Activated naive CD8-positive, alpha-beta T cell treated with anti-CD3 and anti-CD28 coated beads, Interleukin-2, amount 10 ng/mL, durations not matched to agents 7 days and 5 days (primary cell): Measurements from ENCODE around the gene DMTF1. TPM values are rescaled to one million over a fixed set of nuclear protein-coding genes. Genes with fewer than 3 reads are reported as not detected.
"Not testable (repeated sequence)": the region's sequence is repeated elsewhere in the genome, so short reads cannot be mapped to it uniquely, and the experiment has no call there.

ENCODE experiments used
- ATAC-seq: fragments of 150-1000 bp; cut with Tn5 transposase; one replicate; pipeline ENCODE4 v1.10.0; 2021; ENCODE audit warnings: low read depth, moderate library complexity
- POLR2A ChIA-PET: fragments of 350-600 bp; sonication (Branson Sonifier 250); formaldehyde crosslinking; loops from one replicate; lab custom pipeline; 2021; ENCODE audit warnings: antibody characterized with exemption; lab: Charles Lee
- DNase-seq: peaks from one replicate; pipeline ENCODE4 v3.0.0; 2021
- H3K27ac Mint-ChIP-seq: one replicate; pipeline ENCODE4 v1.8.0; 2022; ENCODE audit warnings: mild to moderate bottlenecking, mixed read lengths
- H3K27me3 Mint-ChIP-seq: one replicate; pipeline ENCODE4 v1.8.0; 2022; ENCODE audit warnings: mild to moderate bottlenecking, moderate library complexity, mixed read lengths
- H3K36me3 Mint-ChIP-seq: one replicate; pipeline ENCODE4 v1.8.0; 2021; ENCODE audit warnings: mild to moderate bottlenecking, mixed read lengths
- H3K4me1 Mint-ChIP-seq: one replicate; pipeline ENCODE4 v1.8.0; 2021; ENCODE audit warnings: mixed read lengths
- H3K4me3 Mint-ChIP-seq: one replicate; pipeline ENCODE4 v1.8.0; 2022; ENCODE audit warnings: mild to moderate bottlenecking, moderate library complexity, mixed read lengths
- H3K9me3 Mint-ChIP-seq: one replicate; pipeline ENCODE4 v1.8.0; 2021; ENCODE audit warnings: mixed read lengths
- total RNA-seq, 2 experiments: library from RNA; stranded (reverse); gene quantifications; one replicate each; pipeline ENCODE4 v1.2.3, GENCODE V29; 2021

DMTF1 gene
- total RNA-seq, 2 experiments from 2014 or later = 131 to 137 TPM

DNA sequence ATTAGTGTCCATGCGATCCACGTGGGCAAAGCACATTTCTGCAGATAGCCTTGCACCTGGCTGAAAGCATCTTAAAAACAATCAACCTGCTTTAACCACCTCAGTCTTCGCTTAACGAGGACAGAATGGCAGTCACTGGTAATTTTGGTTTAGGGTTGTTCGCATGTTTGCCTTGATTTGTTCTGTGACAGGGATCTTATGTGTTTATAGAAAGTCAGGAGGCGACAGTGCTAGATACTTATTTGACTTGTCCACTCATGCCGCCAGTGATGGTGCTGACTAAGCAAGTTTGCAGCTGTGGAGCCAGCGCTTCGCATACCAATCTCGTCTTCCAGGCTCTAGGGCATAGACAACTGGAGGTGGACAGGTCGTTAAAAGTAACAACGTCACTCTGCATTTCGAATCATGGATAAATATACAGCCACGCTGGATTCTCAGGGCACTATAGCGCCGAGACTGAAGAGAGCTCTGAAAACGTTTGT, 68.5 kb downstream of the DMTF1 start:
- Mint-ChIP-seq H3K9me3 (no peaks in the 10 kb centered on the region), H3K27ac (peak overlapping the region; percentile 99), H3K36me3 (peaks cover 6% of the 10 kb centered on the region), H3K4me1 (peaks cover 21% of the 10 kb centered on the region), H3K4me3 (peak overlapping the region; percentile 98), H3K27me3 (peaks cover 6% of the 10 kb centered on the region)
- POLR2A ChIA-PET = interaction anchor here (0.6 to 6.5 kb wide), 9 partner anchors 9 to 124 kb away, joined by 3 to 119 read pairs (median 5); partner anchors contain the start of genes CROT and DMTF1
- ATAC-seq (no peak), DNase-seq (no peak)

DNA sequence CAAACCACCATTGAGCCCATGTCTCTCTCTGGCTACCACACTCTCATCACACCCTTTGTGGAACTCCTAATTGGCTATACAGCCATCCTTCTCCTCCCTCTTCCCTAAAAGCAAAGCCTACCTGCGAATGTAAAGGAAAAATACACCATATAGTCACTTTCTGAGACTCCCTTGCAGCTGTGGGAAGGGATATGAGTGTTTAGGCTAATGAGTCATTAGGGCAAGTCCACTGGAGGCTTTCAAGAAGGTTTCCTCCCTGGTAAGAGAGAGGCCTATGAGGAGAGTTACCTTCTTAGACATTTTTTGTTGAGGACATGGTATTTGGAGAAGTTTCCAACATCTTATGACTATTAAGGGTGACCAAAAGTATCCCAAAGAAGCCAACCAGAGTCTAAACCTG, 71.4 kb downstream of the DMTF1 start:
- peaks cover 9% of the 10 kb centered on the region for H3K27me3 Mint-ChIP-seq
- H3K4me3 Mint-ChIP-seq = no peak overlapping the region
- POLR2A ChIA-PET = no interaction called here
- H3K4me1 Mint-ChIP-seq = peaks cover 16% of the 10 kb centered on the region
- H3K27ac Mint-ChIP-seq = no peak overlapping the region
- no peak for DNase-seq
- no peaks in the 10 kb centered on the region for H3K9me3 Mint-ChIP-seq
- ATAC-seq = no peak
- H3K36me3 Mint-ChIP-seq = peaks cover 5% of the 10 kb centered on the region

DNA sequence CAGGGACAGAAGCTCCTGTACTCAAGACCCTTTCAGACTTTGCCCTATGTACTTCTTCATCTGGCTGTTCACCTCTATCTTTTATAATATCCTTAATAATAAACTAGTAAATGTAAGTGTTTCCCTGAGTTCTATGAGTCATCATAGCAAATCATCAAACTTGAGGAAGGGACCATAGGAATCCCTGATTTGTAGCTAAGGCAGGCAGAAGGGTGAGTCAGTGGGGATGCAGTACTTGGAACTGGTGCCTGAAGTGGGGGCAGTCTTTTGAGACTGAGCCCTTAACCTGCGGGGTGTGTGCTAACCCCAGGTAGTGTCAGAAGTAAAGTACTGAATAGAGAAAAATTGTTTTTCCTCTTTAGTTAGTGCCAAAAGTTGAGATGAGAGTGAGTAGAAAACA, 73.4 kb downstream of the DMTF1 start:
- Mint-ChIP-seq H3K9me3 (no peaks in the 10 kb centered on the region), H3K27ac (no peak overlapping the region), H3K4me3 (no peak overlapping the region), H3K36me3 (peaks cover 3% of the 10 kb centered on the region), H3K27me3 (peaks cover 7% of the 10 kb centered on the region), H3K4me1 (peaks cover 16% of the 10 kb centered on the region)
- POLR2A ChIA-PET = interaction anchor here (1.7 kb wide), 1 partner anchor 73 kb away, joined by 5 read pairs; the partner anchor contains the start of gene DMTF1
- no peak for DNase-seq
- ATAC-seq = no peak

DNA sequence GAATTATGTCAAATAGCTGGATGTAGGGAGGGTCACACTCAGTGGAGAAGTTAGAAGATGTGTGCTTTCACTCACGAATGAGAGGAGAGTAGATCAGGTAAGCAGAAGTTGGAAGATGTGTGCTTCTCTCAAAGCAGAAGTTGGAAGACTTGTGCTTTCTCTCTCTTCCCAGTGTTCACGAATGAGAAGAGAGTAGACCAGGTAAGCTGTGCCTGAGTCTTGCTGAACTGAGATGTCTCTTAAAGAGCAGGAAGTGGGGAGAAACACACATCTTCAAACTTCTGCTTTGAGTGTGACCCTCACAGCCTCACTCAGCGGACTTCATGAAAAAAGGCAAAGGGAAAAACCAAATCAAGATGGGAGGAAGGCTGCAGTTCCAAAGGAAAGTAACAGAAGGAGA, 74.2 kb downstream of the DMTF1 start:
- Mint-ChIP-seq H3K36me3 (peaks cover 3% of the 10 kb centered on the region), H3K9me3 (no peaks in the 10 kb centered on the region), H3K4me3 (no peak overlapping the region), H3K27ac (no peak overlapping the region), H3K4me1 (peaks cover 11% of the 10 kb centered on the region), H3K27me3 (peaks cover 2% of the 10 kb centered on the region)
- POLR2A ChIA-PET = interaction anchor here (1.7 kb wide), 1 partner anchor 74 kb away, joined by 5 read pairs; the partner anchor contains the start of gene DMTF1
- DNase-seq (no peak), ATAC-seq (no peak)

DNA sequence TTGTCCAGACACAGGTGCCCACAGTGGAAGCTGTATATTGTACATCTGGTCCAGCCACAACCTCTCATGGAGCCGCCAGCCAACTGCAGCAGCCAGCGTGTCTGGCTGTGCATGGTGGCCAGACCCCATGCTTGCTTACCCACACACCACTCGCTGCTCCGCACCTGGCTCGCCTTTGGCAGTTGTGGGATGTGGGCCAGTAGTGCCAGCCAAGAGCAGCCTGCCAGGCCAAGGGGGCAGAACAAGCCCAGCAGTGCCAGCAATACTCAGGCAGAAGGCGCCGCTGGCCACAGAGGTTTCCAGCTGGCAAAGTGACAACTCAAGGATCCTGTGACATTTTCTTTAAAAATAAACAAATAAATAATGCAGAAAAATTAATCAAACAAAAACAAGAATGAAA, 79.0 kb downstream of the DMTF1 start:
- Mint-ChIP-seq H3K27ac (no peak overlapping the region), H3K27me3 (peaks cover 5% of the 10 kb centered on the region), H3K36me3 (peaks cover 3% of the 10 kb centered on the region), H3K9me3 (no peaks in the 10 kb centered on the region), H3K4me3 (no peak overlapping the region), H3K4me1 (peaks cover 5% of the 10 kb centered on the region)
- ATAC-seq (no peak), DNase-seq (no peak)
- POLR2A ChIA-PET = no interaction called here

DNA sequence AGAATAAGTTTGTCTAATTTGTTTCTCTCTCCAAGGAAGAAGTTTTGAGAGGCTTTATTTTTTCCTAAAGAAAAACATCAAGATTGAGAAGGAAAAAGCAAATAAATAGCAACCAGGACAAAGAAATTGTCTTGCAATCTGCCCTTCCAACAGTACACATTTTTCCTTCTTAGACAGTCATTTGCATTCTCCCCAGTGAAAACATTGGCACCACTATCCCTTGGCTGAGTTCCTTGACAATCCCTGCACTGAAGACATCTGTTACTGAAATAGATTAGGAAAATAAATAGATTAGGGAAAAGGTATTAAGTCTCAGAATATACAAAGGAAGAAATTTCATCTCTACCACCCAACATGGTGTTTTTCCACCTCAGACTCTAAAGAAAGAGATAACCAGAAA, 79.5 kb downstream of the DMTF1 start:
- DNase-seq (no peak), ATAC-seq (no peak)
- peaks cover 5% of the 10 kb centered on the region for H3K27me3 Mint-ChIP-seq
- H3K4me1 Mint-ChIP-seq = peaks cover under 1% of the 10 kb centered on the region
- POLR2A ChIA-PET = no interaction called here
- no peaks in the 10 kb centered on the region for H3K9me3 Mint-ChIP-seq
- no peak overlapping the region for H3K27ac Mint-ChIP-seq
- H3K36me3 Mint-ChIP-seq = peaks cover 3% of the 10 kb centered on the region
- no peak overlapping the region for H3K4me3 Mint-ChIP-seq

DNA sequence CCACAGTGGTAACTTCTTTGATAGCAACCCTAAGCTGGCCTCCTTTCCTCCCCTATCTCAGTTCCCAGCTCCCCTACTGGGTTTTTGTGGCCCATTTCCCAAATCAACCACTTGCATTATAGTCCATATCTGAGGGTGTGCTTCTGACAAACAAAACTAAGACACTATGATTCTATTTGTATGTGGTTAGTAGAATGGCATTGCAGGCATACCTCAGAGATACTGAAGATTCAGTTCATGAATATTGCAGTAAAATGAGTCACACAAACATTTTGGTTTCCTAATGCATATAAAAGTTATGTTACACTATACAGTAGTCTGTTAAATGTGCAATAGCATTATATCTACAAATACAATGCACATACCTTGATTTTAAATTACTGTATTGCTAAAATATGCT, 82.7 kb downstream of the DMTF1 start:
- peak overlapping the region; percentile 34 for H3K27ac Mint-ChIP-seq
- no peaks in the 10 kb centered on the region for H3K9me3 Mint-ChIP-seq
- no peak overlapping the region for H3K4me3 Mint-ChIP-seq
- peaks cover 4% of the 10 kb centered on the region for H3K4me1 Mint-ChIP-seq
- ATAC-seq = no peak
- no peaks in the 10 kb centered on the region for H3K36me3 Mint-ChIP-seq
- POLR2A ChIA-PET = no interaction called here
- no peak for DNase-seq
- H3K27me3 Mint-ChIP-seq = peaks cover 5% of the 10 kb centered on the region

DNA sequence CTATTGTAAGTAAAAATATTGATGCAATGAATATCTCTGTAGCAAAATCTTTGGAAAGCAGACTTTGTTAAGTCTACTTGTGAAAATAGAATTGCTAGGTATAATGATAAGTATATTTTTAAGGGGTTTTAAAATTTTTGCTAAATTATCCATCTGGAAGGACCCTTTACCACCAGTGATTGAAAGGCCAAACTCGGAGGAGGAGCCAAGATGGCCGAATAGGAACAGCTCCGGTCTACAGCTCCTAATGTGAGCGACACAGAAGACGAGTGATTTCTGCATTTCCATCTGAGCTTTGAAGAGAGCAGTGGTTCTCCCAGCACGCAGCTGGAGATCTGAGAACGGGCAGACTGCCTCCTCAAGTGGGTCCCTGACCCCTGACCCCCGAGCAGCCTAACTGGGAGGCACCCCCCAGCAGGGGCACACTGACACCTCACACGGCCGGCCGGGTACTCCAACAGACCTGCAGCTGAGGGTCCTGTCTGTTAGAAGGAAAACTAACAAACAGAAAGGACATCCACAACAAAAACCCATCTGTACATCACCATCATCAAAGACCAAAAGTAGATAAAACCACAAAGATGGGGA, 86.3 kb downstream of the DMTF1 start:
- ATAC-seq, POLR2A ChIA-PET, H3K27ac Mint-ChIP-seq, H3K4me1 Mint-ChIP-seq, H3K4me3 Mint-ChIP-seq, H3K27me3 Mint-ChIP-seq, H3K36me3 Mint-ChIP-seq, H3K9me3 Mint-ChIP-seq, DNase-seq: not testable (repeated sequence)

DNA sequence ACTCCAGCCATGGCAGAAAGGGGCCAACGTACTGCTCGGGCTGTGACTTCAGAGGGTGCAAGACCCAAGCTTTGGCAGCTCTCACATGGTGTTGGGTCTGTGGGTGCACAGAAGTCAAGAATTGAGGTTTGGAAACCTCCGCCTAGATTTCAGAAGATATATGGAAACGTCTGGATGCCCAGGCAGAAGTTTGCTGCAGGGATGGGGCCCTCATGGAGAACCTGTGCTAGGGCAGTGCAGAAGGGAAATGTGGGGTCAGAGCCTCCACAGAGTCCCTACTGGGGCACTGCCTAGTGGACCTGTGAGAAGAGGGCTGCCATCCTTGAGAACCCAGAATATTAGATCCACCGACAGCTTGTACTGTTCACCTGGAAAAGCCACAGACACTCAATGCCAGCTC, 93.4 kb downstream of the DMTF1 start:
- ATAC-seq, H3K4me3 Mint-ChIP-seq, H3K27ac Mint-ChIP-seq, H3K36me3 Mint-ChIP-seq, POLR2A ChIA-PET, H3K27me3 Mint-ChIP-seq, H3K4me1 Mint-ChIP-seq, DNase-seq: not testable (repeated sequence)
- H3K9me3 Mint-ChIP-seq = peaks cover 13% of the 10 kb centered on the region

Other genes with a start within 250 kb of the DMTF1 start
- 1 to 10 TPM; 2.9 to 4.2 TPM for gene ELAPOR2, start 92.8 kb upstream of the DMTF1 start, total RNA-seq
- gene TMEM243, start 67.3 kb downstream of the DMTF1 start, total RNA-seq = 10 to 100 TPM; 56.1 to 59.5 TPM
- gene CROT, start 193.2 kb downstream of the DMTF1 start, total RNA-seq = 10 to 100 TPM; 13.0 to 13.8 TPM